T-helper 1 cell treated with Interleukin-12 subunit alpha and Interleukin-12 subunit beta and Interleukin-4 antibody, amounts not matched to agents 30 ng/mL and 1 ng/mL, for 36 hours (primary cell): ENCODE results near the gene CNTNAP5. TPM values are rescaled to one million over a fixed set of nuclear protein-coding genes. Genes with fewer than 3 reads are reported as not detected.

Experiments
- intact Hi-C: fragments of 100-400 bp; cut with micrococcal nuclease; formaldehyde crosslinking; loops from one replicate; pipeline ENCODE4 v1.15.1; 2024
- total RNA-seq: library from RNA; stranded (reverse); gene quantifications from 2 replicates; pipeline ENCODE4 v1.2.3, GENCODE V29; 2022

CNTNAP5 gene
- total RNA-seq, 1 donor from 2014 or later, result not detected

DNA sequence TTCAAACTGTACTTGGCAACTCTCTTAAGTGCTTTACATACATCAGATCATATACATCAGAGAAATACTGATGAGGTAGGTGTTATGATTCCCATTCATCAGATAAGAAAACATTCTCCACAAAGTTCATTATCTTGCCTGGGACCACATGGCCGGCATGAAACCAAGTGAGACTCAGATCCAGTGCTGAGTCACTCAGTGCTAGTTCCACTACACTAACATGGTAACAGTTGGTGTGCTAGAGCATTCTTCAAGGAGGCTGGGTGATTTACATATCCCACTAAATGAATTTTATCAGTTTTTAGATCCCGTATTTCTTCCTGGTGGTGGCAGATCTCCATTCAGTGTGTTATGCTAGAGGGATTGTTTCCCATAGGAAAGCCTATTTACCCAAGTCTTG is 772.0 kb downstream of the CNTNAP5 start:
- intact Hi-C loops, result no loop called here

DNA sequence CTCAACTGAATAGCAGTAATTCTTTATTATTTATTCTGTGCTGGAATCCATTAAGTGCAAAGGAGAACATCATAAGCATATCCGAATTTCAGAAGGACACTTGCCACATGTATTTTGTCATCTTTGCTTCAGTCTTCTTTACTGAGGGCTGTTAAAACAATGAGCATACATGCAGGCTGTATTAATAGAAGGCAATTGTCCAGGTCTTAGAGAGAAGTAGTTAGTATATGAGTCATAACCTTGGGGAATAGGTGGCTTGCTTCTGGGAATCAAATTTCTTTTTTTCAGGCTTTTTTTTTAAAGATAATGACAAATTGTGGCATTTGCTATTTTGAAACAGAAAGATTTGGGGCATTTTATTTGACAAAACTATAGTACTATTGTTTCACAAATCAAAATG is 773.5 kb downstream of the CNTNAP5 start:
- intact Hi-C loops, result no loop called here

GRCh38 chr2:124804014-124804940 is 779.2 kb downstream of the CNTNAP5 start:
- intact Hi-C loops, result no loop called here

GRCh38 chr2:124805060-124805459 is 780.0 kb downstream of the CNTNAP5 start:
- intact Hi-C loops, result no loop called here

DNA sequence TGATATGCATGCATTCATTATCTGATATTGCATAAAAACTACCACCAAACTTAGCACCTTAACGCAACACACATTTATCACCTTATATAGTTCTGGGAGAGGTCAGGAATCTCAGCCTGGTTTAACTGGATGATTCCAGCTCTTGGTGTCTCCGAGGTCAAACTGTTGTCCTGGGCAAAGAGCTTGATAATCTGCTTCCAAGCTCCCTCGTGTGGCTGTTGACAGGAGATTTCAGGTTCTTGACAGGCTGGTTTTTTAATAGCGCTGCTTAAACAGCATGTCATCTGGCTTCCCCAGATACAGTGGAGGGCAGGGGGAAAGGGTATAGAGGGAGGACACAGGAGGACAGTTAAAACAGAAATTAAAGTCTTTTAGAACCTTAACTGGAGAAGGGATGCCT is 785.0 kb downstream of the CNTNAP5 start:
- intact Hi-C loops, result no loop called here

- intact Hi-C loops, result no loop called here
Observed at GRCh38 chr2:124814968-124815745, 790.1 kb downstream of the CNTNAP5 start.

DNA sequence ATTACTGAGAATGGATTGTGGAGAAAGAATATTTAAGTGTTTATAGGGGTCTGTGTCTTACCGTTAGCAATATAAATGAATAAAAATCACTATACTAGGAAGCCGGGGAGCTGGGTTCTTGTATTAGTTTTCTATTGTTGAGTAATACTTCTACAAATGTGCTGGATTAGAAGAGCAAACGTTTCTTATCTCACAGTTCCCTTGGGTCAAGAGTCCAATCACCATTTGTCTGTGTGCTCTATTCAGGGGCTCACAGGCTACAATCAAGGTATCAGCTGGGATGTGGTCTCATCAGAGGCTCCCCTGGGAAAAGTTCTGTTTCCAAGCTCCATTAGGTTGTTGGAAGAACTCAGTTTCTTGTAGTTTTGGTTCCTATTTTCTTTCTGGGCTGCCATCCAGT is 790.9 kb downstream of the CNTNAP5 start:
- intact Hi-C loops, result no loop called here

DNA sequence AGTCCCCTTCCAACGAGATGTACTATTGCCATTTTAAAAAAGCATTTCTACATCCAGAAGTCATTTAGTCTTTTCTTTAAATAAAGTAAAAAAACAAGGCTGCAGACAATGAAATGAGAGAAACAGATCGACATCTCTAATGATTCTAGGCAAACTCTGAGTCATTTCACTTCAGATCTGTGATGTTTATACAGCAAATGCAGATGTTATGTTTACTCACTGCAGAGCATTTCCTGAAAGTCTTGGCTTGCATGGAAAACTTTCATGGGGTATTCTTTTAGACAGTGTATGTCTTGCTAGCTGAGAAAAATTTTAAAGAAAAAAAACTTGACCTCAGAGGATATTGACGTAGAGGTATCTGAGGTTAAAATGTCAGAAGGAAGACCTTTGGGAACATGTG is 797.4 kb downstream of the CNTNAP5 start:
- intact Hi-C loops, result no loop called here

DNA sequence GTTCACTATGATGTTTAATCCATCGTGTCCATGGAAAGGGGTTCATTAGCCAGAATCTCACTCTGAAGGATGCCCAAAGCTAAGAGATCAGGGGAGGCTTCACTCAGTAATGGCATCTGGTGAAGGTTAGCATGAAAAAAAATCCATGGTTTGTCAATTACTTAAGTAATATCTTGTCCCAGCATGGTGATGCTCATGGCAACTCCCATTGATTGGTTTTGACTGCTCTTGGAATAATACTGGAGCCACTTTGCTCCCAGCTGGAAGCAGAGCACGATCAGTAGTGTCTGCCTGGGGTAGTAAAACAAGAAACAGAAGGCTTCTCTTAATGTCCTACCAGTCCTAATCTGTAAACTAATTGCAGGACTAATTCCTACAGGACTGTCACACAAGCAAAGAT is 799.4 kb downstream of the CNTNAP5 start:
- intact Hi-C loops, result no loop called here

GRCh38 chr2:124832521-124832920 is 807.4 kb downstream of the CNTNAP5 start:
- intact Hi-C loops, result no loop called here

DNA sequence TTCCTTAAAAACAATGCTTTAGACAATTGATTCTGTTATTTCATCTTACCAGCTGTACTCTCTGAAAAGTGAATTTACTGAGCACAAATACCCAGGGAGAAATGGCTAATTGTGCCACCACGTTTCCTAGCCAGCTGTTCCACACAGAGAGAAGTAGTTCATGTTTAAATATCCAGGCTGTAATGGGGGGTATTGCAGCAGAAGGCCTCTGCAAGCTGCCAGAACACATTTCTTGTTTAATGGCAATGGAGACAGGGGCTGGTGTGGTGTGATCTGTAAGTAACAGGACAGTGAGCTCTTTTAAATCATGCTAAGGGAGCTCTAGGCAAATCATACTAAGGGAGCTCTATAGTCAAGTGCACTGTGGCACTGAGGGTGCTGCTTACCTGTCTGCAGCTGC is 809.2 kb downstream of the CNTNAP5 start:
- intact Hi-C loops, result no loop called here

GRCh38 chr2:124835331-124835730 is 810.2 kb downstream of the CNTNAP5 start:
- intact Hi-C loops, result no loop called here

DNA sequence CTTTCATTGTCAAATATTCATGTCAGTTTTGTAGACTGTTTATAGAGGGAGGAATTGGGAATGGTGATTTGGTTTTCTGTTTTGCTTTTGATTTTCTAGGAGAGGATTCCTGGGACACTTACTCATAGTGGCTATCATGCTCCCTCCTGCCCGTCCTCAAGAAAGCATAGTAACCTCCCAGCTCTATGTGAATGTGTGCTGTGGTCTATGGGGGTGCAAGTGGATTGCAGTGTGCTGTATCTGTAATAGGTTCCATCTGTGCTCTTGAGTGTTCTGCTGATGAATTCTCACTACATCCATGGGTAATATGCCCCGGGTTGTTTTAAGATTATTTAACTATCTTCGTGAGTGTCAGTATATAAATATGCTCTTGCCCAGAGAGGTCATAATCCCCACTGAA is 811.3 kb downstream of the CNTNAP5 start:
- intact Hi-C loops, result no loop called here

DNA sequence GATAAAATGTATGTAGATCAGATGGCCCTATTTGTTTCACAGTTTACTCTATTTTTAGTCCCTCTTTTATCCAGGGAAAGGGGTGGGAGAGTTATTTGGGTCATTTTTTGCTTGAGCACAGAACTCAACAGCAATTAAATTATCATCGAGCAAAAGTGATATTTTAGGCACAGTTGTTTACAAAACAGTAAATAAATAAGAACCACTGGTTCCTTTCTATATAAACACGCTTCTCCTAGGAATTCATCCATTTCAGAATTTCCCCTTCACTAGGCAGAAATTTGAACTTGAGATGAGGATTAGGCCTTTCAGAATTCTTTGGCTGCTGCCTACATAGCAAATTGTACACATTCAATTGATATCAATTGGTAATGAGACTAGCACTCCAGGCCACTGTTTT is 812.4 kb downstream of the CNTNAP5 start:
- intact Hi-C loops, result no loop called here

DNA sequence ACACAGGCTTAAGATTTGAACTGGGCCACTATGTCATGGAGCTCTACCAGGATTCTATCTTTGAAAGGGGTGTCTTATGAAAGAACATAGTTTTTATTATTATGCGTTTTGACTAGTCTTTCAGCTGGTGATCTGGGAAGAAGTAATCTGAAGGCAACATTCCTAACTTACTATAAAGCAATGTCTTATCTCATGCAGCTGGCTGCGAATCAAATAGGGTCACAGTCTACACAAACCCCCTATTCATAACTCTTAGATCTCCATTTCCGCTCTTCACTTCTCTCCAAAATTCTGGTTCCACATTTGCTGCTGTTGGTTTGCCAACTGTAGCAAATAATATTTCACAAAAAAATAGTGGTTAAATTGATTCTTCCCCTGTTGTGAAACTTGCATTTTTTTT is 813.3 kb downstream of the CNTNAP5 start:
- intact Hi-C loops, result no loop called here

DNA sequence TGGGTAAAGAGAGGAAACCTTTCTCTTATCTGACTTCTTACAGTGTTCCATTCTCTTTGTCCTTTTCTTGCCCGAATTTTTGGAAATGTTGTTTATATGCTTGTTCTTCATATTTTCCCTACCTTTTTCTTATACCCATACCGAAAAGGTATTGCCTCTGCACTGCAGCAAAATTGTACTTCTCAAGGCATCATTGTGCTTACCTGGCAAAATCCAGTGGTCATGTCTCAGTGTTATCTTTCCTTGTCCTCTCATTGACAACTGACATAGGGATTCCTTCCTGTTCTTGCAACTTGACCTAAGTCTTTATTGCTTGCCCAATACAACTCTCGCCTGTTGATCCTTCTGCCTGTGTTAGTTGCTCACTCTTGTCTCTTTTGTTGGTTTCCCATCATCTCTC is 842.2 kb downstream of the CNTNAP5 start:
- intact Hi-C loops, result no loop called here

DNA sequence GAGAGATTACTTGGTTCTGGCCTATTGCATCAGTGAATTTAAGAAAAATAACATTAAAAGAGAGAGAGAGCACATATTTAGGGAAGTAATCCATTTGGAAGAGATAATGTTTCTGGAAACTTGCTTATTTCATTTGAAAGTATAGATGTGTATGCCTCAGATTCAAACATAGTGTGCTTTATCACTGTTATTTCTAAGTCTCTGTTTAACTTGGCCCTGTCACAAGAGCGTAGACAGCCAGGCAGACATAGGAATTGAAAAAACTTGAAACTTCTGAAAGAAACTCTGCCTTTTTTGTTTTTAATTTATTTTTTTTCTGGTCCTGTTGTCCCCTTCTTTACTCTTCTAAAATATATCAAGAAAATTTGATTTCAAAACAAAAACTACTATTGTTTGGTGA is 849.1 kb downstream of the CNTNAP5 start:
- intact Hi-C loops, result no loop called here

GRCh38 chr2:124874676-124875075 is 849.6 kb downstream of the CNTNAP5 start:
- intact Hi-C loops, result no loop called here

GRCh38 chr2:124875627-124876244 is 850.6 kb downstream of the CNTNAP5 start:
- intact Hi-C loops, result no loop called here

DNA sequence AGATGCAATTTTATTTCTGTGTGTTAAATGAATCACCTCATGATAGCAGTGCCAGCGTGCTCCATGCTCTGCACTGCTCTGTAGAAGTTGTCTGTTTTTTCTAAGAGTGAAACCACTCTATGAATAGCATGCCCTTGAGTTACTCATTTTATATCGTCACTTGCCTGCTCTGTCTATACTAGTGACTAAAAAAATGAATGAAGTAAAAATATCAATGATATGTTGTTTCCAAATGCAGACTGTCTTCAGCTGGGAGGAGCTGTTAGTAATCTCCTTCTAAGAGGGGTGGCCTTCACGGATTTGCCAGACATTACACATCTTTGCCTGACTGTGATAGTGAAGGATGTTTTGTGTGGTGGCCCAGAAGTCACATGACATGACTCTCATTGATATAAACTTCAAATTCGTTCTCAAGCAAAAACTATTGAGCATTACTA is 852.1 kb downstream of the CNTNAP5 start:
- intact Hi-C loops, result no loop called here

- intact Hi-C loops, result no loop called here
Observed at GRCh38 chr2:124879640-124880039, 854.6 kb downstream of the CNTNAP5 start.

- intact Hi-C loops, result no loop called here
Observed at GRCh38 chr2:124880995-124881394, 855.9 kb downstream of the CNTNAP5 start.
